Stimulated activated CD8-positive, alpha-beta memory T cell treated with anti-CD3 and anti-CD28 coated beads, Interleukin-12 subunit alpha, Interleukin-12 subunit beta, amount 100 ng/mL, for 4 hours (primary cell): ENCODE measurements around the gene C19orf38.
"Not testable (repeated sequence)": the region's sequence is repeated elsewhere in the genome, so short reads cannot be mapped to it uniquely, and the experiment has no call there.

Experiments used
- DNase-seq: peaks from one replicate; pipeline ENCODE4 v3.0.0-alpha.2; 2020; ENCODE audit warnings: low read depth

The C19orf38 gene

GRCh38 chr19:10852098-10852800, 4.0 kb downstream of the C19orf38 start:
- DNase-seq: no peak

GRCh38 chr19:10852941-10853340, 4.7 kb downstream of the C19orf38 start:
- DNase-seq: no peak

GRCh38 chr19:10854350-10855089, 6.3 kb downstream of the C19orf38 start:
- DNase-seq: no peak

- DNase-seq: no peak
Measured at GRCh38 chr19:10855879-10856522, 7.8 kb downstream of the C19orf38 start.

- DNase-seq: not testable (repeated sequence)
Measured at GRCh38 chr19:10856899-10857298, 8.7 kb downstream of the C19orf38 start.

- DNase-seq: no peak
Measured at GRCh38 chr19:10858204-10858828, 10.1 kb downstream of the C19orf38 start.

GRCh38 chr19:10861103-10861651, 13.0 kb downstream of the C19orf38 start:
- no peak for DNase-seq

GRCh38 chr19:10862561-10863106, 14.4 kb downstream of the C19orf38 start:
- no peak for DNase-seq

- DNase-seq: no peak
Measured at GRCh38 chr19:10863107-10863717, 15.0 kb downstream of the C19orf38 start.

GRCh38 chr19:10864538-10864899, 16.3 kb downstream of the C19orf38 start:
- DNase-seq: peak; percentile 49

- DNase-seq: no peak
Measured at GRCh38 chr19:10866495-10866894, 18.3 kb downstream of the C19orf38 start.

GRCh38 chr19:10868872-10869547, 20.8 kb downstream of the C19orf38 start:
- DNase-seq: no peak

GRCh38 chr19:10869872-10870311, 21.7 kb downstream of the C19orf38 start:
- not testable (repeated sequence) for DNase-seq

GRCh38 chr19:10870501-10870954, 22.3 kb downstream of the C19orf38 start:
- no peak for DNase-seq

GRCh38 chr19:10870955-10871603, 22.9 kb downstream of the C19orf38 start, which contains the start of gene CARM1:
TSS of gene CARM1 (plus strand) at chr19:10871553. CDS start at chr19:10871703, 150 bp downstream.
- peak; percentile 99 for DNase-seq

GRCh38 chr19:10871711-10872545, 23.7 kb downstream of the C19orf38 start:
- DNase-seq: peak; percentile 20

- peak; percentile 15 for DNase-seq
Measured at GRCh38 chr19:10872546-10873107, 24.4 kb downstream of the C19orf38 start.

- DNase-seq: no peak
Measured at GRCh38 chr19:10874024-10874423, 25.8 kb downstream of the C19orf38 start.
